ENCODE measurements around the gene YES1. TPM values are rescaled to one million over a fixed set of nuclear protein-coding genes. Genes with fewer than 3 reads are reported as not detected.

The YES1 gene
- total and polyA plus RNA-seq, 2 donors from 2014 or later = 12.6 to 48.5 TPM

DNA sequence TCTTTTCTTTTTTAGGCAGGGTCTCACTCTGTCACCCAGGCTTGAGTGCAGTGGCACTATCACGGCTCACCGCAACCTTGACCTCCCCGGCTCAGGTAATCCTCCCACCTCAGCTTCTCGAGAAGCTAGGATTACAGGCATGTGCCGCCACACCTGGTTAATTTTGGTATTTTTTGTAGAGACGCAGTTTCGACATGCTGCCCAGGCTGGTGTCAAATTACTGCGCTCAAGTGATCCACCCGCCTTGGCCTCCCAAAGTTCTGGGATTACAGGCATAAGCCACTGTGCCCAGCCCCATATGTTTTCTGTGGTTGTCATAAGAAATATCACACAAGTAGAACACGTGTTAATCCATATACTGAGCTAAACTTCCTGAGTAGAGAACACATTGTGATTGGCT is 114.2 kb downstream of the YES1 start:
- Histone ChIP-seq H3K4me3 (ENCODE audit: low read length in 3 of 3) (no peak overlapping the region), H3K9ac (ENCODE audit: low read length in 3 of 3) (no peak overlapping the region), H3K27ac (ENCODE audit: low read depth in 2 of 2, low read length in 2 of 2) (no peak overlapping the region), H3K4me1 (ENCODE audit: control insufficient read depth in 2 of 3, insufficient read depth in 2 of 3, low read depth in 1 of 3, low read length in 3 of 3) (peaks cover 0 to 8% (median 3%) of the 10 kb centered on the region in 3 donors), H3K27me3 (ENCODE audit: control insufficient read depth, insufficient read depth, low read length) (no peaks in the 10 kb centered on the region), H3K9me3 (ENCODE audit: control insufficient read depth in 2 of 3, insufficient read depth in 1 of 3, low read length in 3 of 3) (no peaks in the 10 kb centered on the region), H3K36me3 (ENCODE audit: control insufficient read depth in 2 of 3, insufficient read depth in 3 of 3, low read length in 3 of 3) (peaks cover 2 to 15% (median 3%) of the 10 kb centered on the region in 3 donors)
- no peak for FAIRE-seq
- intact Hi-C loops (cut with DNase I) = no loop called here
- TF ChIP-seq, protein P1, sequence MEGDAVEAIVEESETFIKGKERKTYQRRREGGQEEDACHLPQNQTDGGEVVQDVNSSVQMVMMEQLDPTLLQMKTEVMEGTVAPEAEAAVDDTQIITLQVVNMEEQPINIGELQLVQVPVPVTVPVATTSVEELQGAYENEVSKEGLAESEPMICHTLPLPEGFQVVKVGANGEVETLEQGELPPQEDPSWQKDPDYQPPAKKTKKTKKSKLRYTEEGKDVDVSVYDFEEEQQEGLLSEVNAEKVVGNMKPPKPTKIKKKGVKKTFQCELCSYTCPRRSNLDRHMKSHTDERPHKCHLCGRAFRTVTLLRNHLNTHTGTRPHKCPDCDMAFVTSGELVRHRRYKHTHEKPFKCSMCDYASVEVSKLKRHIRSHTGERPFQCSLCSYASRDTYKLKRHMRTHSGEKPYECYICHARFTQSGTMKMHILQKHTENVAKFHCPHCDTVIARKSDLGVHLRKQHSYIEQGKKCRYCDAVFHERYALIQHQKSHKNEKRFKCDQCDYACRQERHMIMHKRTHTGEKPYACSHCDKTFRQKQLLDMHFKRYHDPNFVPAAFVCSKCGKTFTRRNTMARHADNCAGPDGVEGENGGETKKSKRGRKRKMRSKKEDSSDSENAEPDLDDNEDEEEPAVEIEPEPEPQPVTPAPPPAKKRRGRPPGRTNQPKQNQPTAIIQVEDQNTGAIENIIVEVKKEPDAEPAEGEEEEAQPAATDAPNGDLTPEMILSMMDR (IDR thresholded peaks at IDR 0.05; ENCODE audit: borderline replicate concordance, extremely low read depth, insufficient read depth) = no peak
- peak in 4 of 5 donors; percentile 63 to 86 (median 68) for DNase-seq

DNA sequence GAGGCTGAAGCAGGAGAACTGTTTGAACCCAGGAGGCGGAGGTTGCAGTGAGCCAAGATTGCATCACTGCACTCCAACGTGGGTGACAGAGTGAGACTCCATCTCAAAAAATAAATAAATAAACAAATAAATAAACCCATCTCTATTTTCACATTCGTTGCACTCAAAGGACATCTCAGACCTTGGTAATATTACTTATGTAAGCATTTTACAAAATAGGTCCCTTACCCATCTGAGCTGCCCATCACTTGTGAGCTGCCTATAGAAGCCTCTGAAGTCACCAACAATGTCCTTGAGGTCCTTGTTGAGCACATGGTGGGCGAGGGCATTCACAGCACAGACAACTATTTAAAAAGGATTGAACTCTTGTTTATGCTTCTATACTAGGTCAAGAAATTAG is 115.0 kb downstream of the YES1 start:
- H3K9me3 ChIP-seq (ENCODE audit: control insufficient read depth in 2 of 3, insufficient read depth in 1 of 3, low read length in 3 of 3) = no peaks in the 10 kb centered on the region
- peaks cover 2 to 19% (median 4%) of the 10 kb centered on the region in 3 donors for H3K36me3 ChIP-seq (ENCODE audit: control insufficient read depth in 2 of 3, insufficient read depth in 3 of 3, low read length in 3 of 3)
- DNase-seq (no peak), FAIRE-seq (no peak)
- peaks cover 0 to 8% (median 3%) of the 10 kb centered on the region in 3 donors for H3K4me1 ChIP-seq (ENCODE audit: control insufficient read depth in 2 of 3, insufficient read depth in 2 of 3, low read depth in 1 of 3, low read length in 3 of 3)
- H3K27ac ChIP-seq (ENCODE audit: low read depth in 2 of 2, low read length in 2 of 2) = no peak overlapping the region
- TF ChIP-seq, protein P1 (IDR thresholded peaks at IDR 0.05; ENCODE audit: borderline replicate concordance, extremely low read depth, insufficient read depth) = no peak
- H3K9ac ChIP-seq (ENCODE audit: low read length in 3 of 3) = no peak overlapping the region
- H3K27me3 ChIP-seq (ENCODE audit: control insufficient read depth, insufficient read depth, low read length) = no peaks in the 10 kb centered on the region
- intact Hi-C loops (cut with DNase I) = no loop called here
- H3K4me3 ChIP-seq (ENCODE audit: low read length in 3 of 3) = no peak overlapping the region

DNA sequence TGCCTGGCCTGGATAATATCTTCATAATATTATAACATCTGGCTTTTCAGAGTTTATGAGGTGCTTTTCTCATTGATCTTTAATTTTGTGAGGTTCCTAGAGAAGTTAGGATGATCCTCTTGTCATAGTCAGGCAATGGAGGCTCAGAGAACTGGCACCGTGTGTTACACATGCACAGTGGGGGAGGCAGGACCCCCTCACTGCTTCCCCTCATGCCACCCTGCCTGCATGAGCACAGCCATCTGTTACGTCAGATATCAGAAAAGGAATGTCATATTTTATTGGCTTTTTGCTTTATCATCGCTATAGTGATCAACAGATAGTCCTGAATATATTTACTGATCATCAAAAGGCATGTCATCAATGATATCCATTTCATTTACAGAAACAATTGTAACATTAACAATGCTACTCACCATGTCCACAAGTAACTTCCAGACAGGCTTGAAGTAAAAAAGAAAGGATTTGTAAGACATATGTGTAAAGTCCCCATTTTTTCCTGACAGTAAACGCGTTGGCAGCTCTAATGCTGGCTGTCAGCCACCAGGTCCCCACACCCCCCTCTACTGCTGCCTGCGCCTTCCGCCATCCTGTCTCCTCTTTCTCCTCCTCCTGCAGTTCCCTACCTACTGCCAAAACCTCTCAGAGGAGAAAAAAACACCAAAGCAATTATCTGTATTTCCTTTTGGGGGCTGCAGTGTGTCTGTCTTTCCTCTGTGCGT is 118.4 kb downstream of the YES1 start:
- DNase-seq (no peak), FAIRE-seq (no peak)
- H3K9ac ChIP-seq (ENCODE audit: low read length in 3 of 3) = no peak overlapping the region
- intact Hi-C loops (cut with DNase I) = no loop called here
- no peaks in the 10 kb centered on the region for H3K27me3 ChIP-seq (ENCODE audit: control insufficient read depth, insufficient read depth, low read length)
- no peak overlapping the region for H3K4me3 ChIP-seq (ENCODE audit: low read length in 3 of 3)
- H3K4me1 ChIP-seq (ENCODE audit: control insufficient read depth in 2 of 3, insufficient read depth in 2 of 3, low read depth in 1 of 3, low read length in 3 of 3) = peaks cover 0 to 8% (median 3%) of the 10 kb centered on the region in 3 donors
- TF ChIP-seq, protein P1 (IDR thresholded peaks at IDR 0.05; ENCODE audit: borderline replicate concordance, extremely low read depth, insufficient read depth) = no peak
- H3K27ac ChIP-seq (ENCODE audit: low read depth in 2 of 2, low read length in 2 of 2) = no peak overlapping the region
- peaks cover 2 to 33% (median 3%) of the 10 kb centered on the region in 3 donors for H3K36me3 ChIP-seq (ENCODE audit: control insufficient read depth in 2 of 3, insufficient read depth in 3 of 3, low read length in 3 of 3)
- no peaks in the 10 kb centered on the region for H3K9me3 ChIP-seq (ENCODE audit: control insufficient read depth in 2 of 3, insufficient read depth in 1 of 3, low read length in 3 of 3)
